ENCODE measurements around the gene DNASE1L3. TPM values are rescaled to one million over a fixed set of nuclear protein-coding genes. Genes with fewer than 3 reads are reported as not detected.

The DNASE1L3 gene
- total and polyA plus RNA-seq, 2 of the 8 experiments (the other 6 are each of a cell fraction or from before 2014, with no cell fraction given) = not detected

- TF ChIP-seq POLR2A (IDR thresholded peaks at IDR 0.05; ENCODE audit: control extremely low read depth in 1 of 2, low read depth in 2 of 2, low read length in 2 of 2) (no peak), TAF7 (optimal IDR thresholded peaks at IDR 0.05; ENCODE audit: borderline replicate concordance, low read depth, low read length) (no peak), RNF2 (IDR thresholded peaks at IDR 0.05; ENCODE audit: borderline replicate concordance, low read depth, low read length, missing control alignments, poor library complexity, severe bottlenecking) (no peak), HDAC2 (IDR thresholded peaks at IDR 0.05; ENCODE audit: borderline replicate concordance in 1 of 2, low read depth in 2 of 2, low read length in 2 of 2) (no peak), PHF8 (conservative IDR thresholded peaks at IDR 0.05; ENCODE audit: low read depth, low read length) (no peak), ATF3 (IDR thresholded peaks at IDR 0.05; ENCODE audit: insufficient read depth, low read depth, low read length) (no peak)
Measured at GRCh38 chr3:58143417-58144055, 67.2 kb downstream of the DNASE1L3 start (continued).

Other genes starting within 250 kb of the DNASE1L3 start
- gene FLNB, start 202.6 kb downstream of the DNASE1L3 start, total RNA-seq (2021; fragmentation: NEBNext Ultra II Directional; extraction: Animal tissue kit (Norgen Biotek cat#: 25700)) = 118 and 122 TPM in 2 replicates
- 72.2 and 72.3 TPM in 2 replicates for gene FLNB, start 202.6 kb downstream of the DNASE1L3 start, polyA plus RNA-seq (2011; rRNA removed)
- 5.9 and 6.3 TPM in 2 replicates for gene ABHD6, start 26.8 kb upstream of the DNASE1L3 start, total RNA-seq (2021; fragmentation: NEBNext Ultra II Directional; extraction: Animal tissue kit (Norgen Biotek cat#: 25700))
- 6.6 and 9.6 TPM in 2 replicates for gene ABHD6, start 26.8 kb upstream of the DNASE1L3 start, polyA plus RNA-seq (2011; rRNA removed)
- 19.8 and 23.4 TPM in 2 replicates for gene RPP14, start 95.3 kb upstream of the DNASE1L3 start, total RNA-seq (2021; fragmentation: NEBNext Ultra II Directional; extraction: Animal tissue kit (Norgen Biotek cat#: 25700))
- gene RPP14, start 95.3 kb upstream of the DNASE1L3 start, polyA plus RNA-seq (2011; rRNA removed) = 6.9 and 11.7 TPM in 2 replicates
- gene HTD2, start 95.5 kb upstream of the DNASE1L3 start, total RNA-seq (2021; fragmentation: NEBNext Ultra II Directional; extraction: Animal tissue kit (Norgen Biotek cat#: 25700)) = 10.3 and 10.8 TPM in 2 replicates
- gene HTD2, start 95.5 kb upstream of the DNASE1L3 start, polyA plus RNA-seq (2011; rRNA removed) = 5.6 and 8.8 TPM in 2 replicates
- gene PXK, start 121.9 kb upstream of the DNASE1L3 start, total RNA-seq (2021; fragmentation: NEBNext Ultra II Directional; extraction: Animal tissue kit (Norgen Biotek cat#: 25700)) = 6.2 and 7.1 TPM in 2 replicates
- gene PXK, start 121.9 kb upstream of the DNASE1L3 start, polyA plus RNA-seq (2011; rRNA removed) = 3.5 and 3.6 TPM in 2 replicates
- 132 and 140 TPM in 2 replicates for gene PDHB, start 222.9 kb upstream of the DNASE1L3 start, total RNA-seq (2021; fragmentation: NEBNext Ultra II Directional; extraction: Animal tissue kit (Norgen Biotek cat#: 25700))
- 61.9 and 90.4 TPM in 2 replicates for gene PDHB, start 222.9 kb upstream of the DNASE1L3 start, polyA plus RNA-seq (2011; rRNA removed)

All from H1 (cell line).